ENCODE data around the gene APOBR. TPM values are rescaled to one million over a fixed set of nuclear protein-coding genes. Genes with fewer than 3 reads are reported as not detected.

APOBR gene
- total and polyA plus RNA-seq, 10 of the 15 experiments (the other 5 are each of a cell fraction or from before 2014, with no cell fraction given): 0.04 to 2.5 (median 0.54) TPM; not detected in 1

- TF ChIP-seq MTA3 (IDR thresholded peaks at IDR 0.05; ENCODE audit: borderline replicate concordance, low read length) (no peak), TCF3 (IDR thresholded peaks at IDR 0.05; ENCODE audit: borderline replicate concordance, insufficient read depth, low read depth, low read length) (no peak), PML (IDR thresholded peaks at IDR 0.05; ENCODE audit: low read length) (no peak), YBX1 (IDR thresholded peaks at IDR 0.05) (no peak), FOXM1 (IDR thresholded peaks at IDR 0.05; ENCODE audit: low read depth, low read length) (no peak)
Measured at GRCh38 chr16:28498666-28499381, 4.4 kb downstream of the APOBR start (continued).

GRCh38 chr16:28499854-28500253, 5.4 kb downstream of the APOBR start:
- Histone ChIP-seq H3K9me3 (replicated peaks; ENCODE audit: control insufficient read depth, insufficient read depth, low read length) (no peaks in the 10 kb centered on the region), H3K4me1 (ENCODE audit: control insufficient read depth, insufficient read depth, low read length) (peaks cover 14% of the 10 kb centered on the region), H3K9ac (ENCODE audit: control insufficient read depth, insufficient read depth, low read length) (no peak overlapping the region), H2AFZ (ENCODE audit: control insufficient read depth, low read depth, low read length) (no peak overlapping the region), H3K4me3 (no peak overlapping the region), H3K79me2 (ENCODE audit: control insufficient read depth, insufficient read depth, low read length) (no peaks in the 10 kb centered on the region), H3K4me2 (ENCODE audit: control insufficient read depth, insufficient read depth) (no peak overlapping the region), H3K36me3 (ENCODE audit: control insufficient read depth in 2 of 2, insufficient read depth in 2 of 2, low read length in 1 of 2) (no peaks in the 10 kb centered on the region), H3K27me3 (replicated peaks in 1 of 2; ENCODE audit: control insufficient read depth in 2 of 2, insufficient read depth in 2 of 2, low read length in 1 of 2) (no peaks in the 10 kb centered on the region), H4K20me1 (ENCODE audit: control insufficient read depth, insufficient read depth) (no peaks in the 10 kb centered on the region), H3K27ac (ENCODE audit: control insufficient read depth, insufficient read depth) (no peak overlapping the region)
- intact Hi-C loops (cut with micrococcal nuclease; ENCODE audit: unreplicated experiment): loop anchor here (10.0 kb wide), 1 partner anchor 425 kb away; the partner anchor contains the start of gene RABEP2
- TF ChIP-seq POU2F2 (IDR thresholded peaks at IDR 0.05; ENCODE audit: borderline replicate concordance, low read depth, low read length) (no peak), MTA2 (IDR thresholded peaks at IDR 0.05; ENCODE audit: low read depth) (no peak), RAD21 (IDR thresholded peaks at IDR 0.05; ENCODE audit: insufficient read depth, low read depth, low read length) (no peak), SMAD5 (IDR thresholded peaks at IDR 0.05; ENCODE audit: low read depth) (no peak), PAX5 (IDR thresholded peaks at IDR 0.05; ENCODE audit: borderline replicate concordance, low read depth, low read length) (no peak), SUZ12 (IDR thresholded peaks at IDR 0.05; ENCODE audit: unreplicated experiment) (no peak), ZNF24 (IDR thresholded peaks at IDR 0.05) (no peak), SRF (IDR thresholded peaks at IDR 0.05; ENCODE audit: low read depth in 2 of 2, low read length in 2 of 2) (no peak), YBX1 (IDR thresholded peaks at IDR 0.05) (no peak), ETV6 (conservative IDR thresholded peaks at IDR 0.05 in 1 of 2, IDR thresholded peaks at IDR 0.05 in 1 of 2; ENCODE audit: borderline replicate concordance in 1 of 2, low read depth in 1 of 2) (no peak), ZNF274 (IDR thresholded peaks at IDR 0.05; ENCODE audit: insufficient read depth, insufficient read length) (no peak), JUNB (IDR thresholded peaks at IDR 0.05) (no peak), ZNF622 (IDR thresholded peaks at IDR 0.05) (no peak), E2F4 (IDR thresholded peaks at IDR 0.05; ENCODE audit: low read depth, low read length) (no peak), POLR2AphosphoS2 (IDR thresholded peaks at IDR 0.05; ENCODE audit: low read depth, low read length) (no peak)
- TF ChIP-seq, protein P1, sequence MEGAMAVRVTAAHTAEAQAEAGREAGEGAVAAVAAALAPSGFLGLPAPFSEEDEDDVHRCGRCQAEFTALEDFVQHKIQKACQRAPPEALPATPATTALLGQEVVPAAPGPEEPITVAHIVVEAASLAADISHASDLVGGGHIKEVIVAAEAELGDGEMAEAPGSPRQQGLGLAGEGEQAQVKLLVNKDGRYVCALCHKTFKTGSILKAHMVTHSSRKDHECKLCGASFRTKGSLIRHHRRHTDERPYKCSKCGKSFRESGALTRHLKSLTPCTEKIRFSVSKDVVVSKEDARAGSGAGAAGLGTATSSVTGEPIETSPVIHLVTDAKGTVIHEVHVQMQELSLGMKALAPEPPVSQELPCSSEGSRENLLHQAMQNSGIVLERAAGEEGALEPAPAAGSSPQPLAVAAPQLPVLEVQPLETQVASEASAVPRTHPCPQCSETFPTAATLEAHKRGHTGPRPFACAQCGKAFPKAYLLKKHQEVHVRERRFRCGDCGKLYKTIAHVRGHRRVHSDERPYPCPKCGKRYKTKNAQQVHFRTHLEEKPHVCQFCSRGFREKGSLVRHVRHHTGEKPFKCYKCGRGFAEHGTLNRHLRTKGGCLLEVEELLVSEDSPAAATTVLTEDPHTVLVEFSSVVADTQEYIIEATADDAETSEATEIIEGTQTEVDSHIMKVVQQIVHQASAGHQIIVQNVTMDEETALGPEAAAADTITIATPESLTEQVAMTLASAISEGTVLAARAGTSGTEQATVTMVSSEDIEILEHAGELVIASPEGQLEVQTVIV (IDR thresholded peaks at IDR 0.05; ENCODE audit: borderline replicate concordance, partially characterized antibody): no peak
- POLR2A ChIA-PET: no interaction called here
- CTCF ChIA-PET: no interaction called here
- FAIRE-seq (no peak), ATAC-seq (no peak), DNase-seq (ENCODE audit: low read depth, low spot score) (no peak)
- WGBS (ENCODE audit: insufficient coverage, insufficient replicate concordance, low lambda C conversion rate, missing lambda C conversion rate): 37% methylated on average over 9 of the region's 10 CpGs
- SMC1A ChIA-PET (ENCODE audit: uncharacterized antibody, unreplicated experiment): no interaction called here
- no TSS peak for BruUV-seq (replicated peaks)
- in situ Hi-C loops (cut with MboI): no loop called here
- RAD21 ChIA-PET (ENCODE audit: unreplicated experiment): no interaction called here

All from GM12878 (cell line).